K562 (cell line): ENCODE results near the gene CD4. TPM values are rescaled to one million over a fixed set of nuclear protein-coding genes. Genes with fewer than 3 reads are reported as not detected.

ENCODE experiments used
- ARHGAP35 ChIP-seq: fragments of 450-650 bp; IDR thresholded peaks from 2 replicates; pipeline ENCODE4 v1.6.1; 2018; ENCODE audit not compliant: partially characterized antibody
- BRCA1 ChIP-seq, 2 experiments: fragments of 450-650 bp in 1 of 2; sonication (generic) in 1 of 2; formaldehyde crosslinking in 1 of 2; IDR thresholded peaks; 2 replicates each; pipeline versions ENCODE4 v1.5.0 to v1.6.1; 2017 to 2020; ENCODE audit warnings: mild to moderate bottlenecking in 1 of 2, missing genetic modification reagents in 1 of 2
- CEBPG ChIP-seq, 3 experiments: fragments of 200-800 bp in 1 of 3; sonication (Bioruptor generic) in 1 of 3; sonication (generic) in 1 of 3; formaldehyde crosslinking in 1 of 3; IDR thresholded peaks in 2 of 3; conservative IDR thresholded peaks in 1 of 3; 2 replicates each; pipeline versions ENCODE4 v1.6.1 to v1.8.0; 2016 to 2022; ENCODE audit warnings: missing compliant biosample characterization in 2 of 3, missing genetic modification characterization in 2 of 3, mild to moderate bottlenecking in 1 of 3, missing genetic modification reagents in 1 of 3
- DNMT1 ChIP-seq: fragments of 450-650 bp; IDR thresholded peaks from 2 replicates; pipeline ENCODE4 v1.6.1; 2016; ENCODE audit warnings: antibody characterized with exemption, mild to moderate bottlenecking
- ELF1 ChIP-seq: fragments of 200-800 bp; sonication (Bioruptor generic); IDR thresholded peaks from 2 replicates; pipeline ENCODE4 v1.6.1; 2016; ENCODE audit warnings: missing genetic modification characterization, missing compliant biosample characterization
- ESRRA ChIP-seq: fragments of 450-650 bp; IDR thresholded peaks from 2 replicates; pipeline ENCODE4 v1.6.1; 2014; ENCODE audit warnings: low read depth, mild to moderate bottlenecking, moderate library complexity, borderline replicate concordance
- HCFC1 ChIP-seq: IDR thresholded peaks from 2 replicates; pipeline ENCODE4 v1.6.1; 2012; ENCODE audit warnings: low read depth, low read length, improper control_type of control experiment
- HNRNPH1 ChIP-seq: fragments of 200-400 bp; formaldehyde crosslinking; optimal IDR thresholded peaks from 2 replicates; pipeline ENCODE3; 2017; ENCODE audit warnings: low read depth, mild to moderate bottlenecking, low read length, moderate library complexity
- HSF4 ChIP-seq: fragments of 250-450 bp; sonication (Bioruptor Pico); IDR thresholded peaks from 2 replicates; pipeline ENCODE4 v2.1.2; 2022; ENCODE audit warnings: mild to moderate bottlenecking, moderate library complexity, borderline replicate concordance
- KLF13 ChIP-seq: fragments of 450-650 bp; IDR thresholded peaks from 2 replicates; pipeline ENCODE4 v1.6.1; 2016; ENCODE audit warnings: missing genetic modification characterization, low read depth, mild to moderate bottlenecking, missing compliant biosample characterization, moderate library complexity, borderline replicate concordance
- NRF1 ChIP-seq, 2 experiments: fragments of 450-650 bp; IDR thresholded peaks in 1 of 2; conservative IDR thresholded peaks in 1 of 2; 2 replicates each; pipeline ENCODE4 v1.6.1; 2014; ENCODE audit warnings: mild to moderate bottlenecking in 2 of 2
- POLR3G ChIP-seq: IDR thresholded peaks from 2 replicates; pipeline ENCODE4 v1.6.1; 2011; ENCODE audit not compliant: insufficient read length, insufficient replicate concordance; ENCODE audit errors: extremely low read depth
- SMC3 ChIP-seq: conservative IDR thresholded peaks from 2 replicates; pipeline ENCODE4 v1.6.1; 2011; ENCODE audit warnings: low read depth, low read length, improper control_type of control experiment; ENCODE audit not compliant: insufficient read depth
- SRF ChIP-seq, 2 experiments: fragments of 250-450, 450-650 bp in 1 of 2; sonication (Bioruptor Pico) in 1 of 2; sonication (generic) in 1 of 2; formaldehyde crosslinking; IDR thresholded peaks; 2 replicates each; pipeline versions ENCODE4 v1.5.0 to v1.5.1; 2020 to 2022; ENCODE audit warnings: mild to moderate bottlenecking in 1 of 2, missing genetic modification reagents in 1 of 2
- TAF15 ChIP-seq: fragments of 200-400 bp; formaldehyde crosslinking; IDR thresholded peaks from 2 replicates; pipeline ENCODE4 v1.6.1; 2017; ENCODE audit warnings: mild to moderate bottlenecking, low read depth, low read length, moderate library complexity
- ZBTB1 ChIP-seq: sonication (generic); formaldehyde crosslinking; IDR thresholded peaks from 2 replicates; pipeline ENCODE4 v1.8.1; 2023; ENCODE audit warnings: missing genetic modification reagents, low read depth, mild to moderate bottlenecking, borderline replicate concordance
- ZFP1 ChIP-seq: fragments of 450-650 bp; formaldehyde crosslinking; IDR thresholded peaks from 2 replicates; pipeline ENCODE4 v1.4.0; 2020; ENCODE audit warnings: mild to moderate bottlenecking, mixed read lengths
- ZNF444 ChIP-seq: fragments of 250-450 bp; sonication (Bioruptor Pico); IDR thresholded peaks from 2 replicates; pipeline ENCODE4 v1.4.0; 2020; ENCODE audit warnings: mild to moderate bottlenecking, moderate library complexity
- ZNF75A ChIP-seq: fragments of 450-650 bp; formaldehyde crosslinking; IDR thresholded peaks from 2 replicates; pipeline ENCODE4 v1.4.0; 2020; ENCODE audit warnings: mild to moderate bottlenecking
- ZNF764 ChIP-seq: fragments of 250-450 bp; sonication (Bioruptor Pico); IDR thresholded peaks from 2 replicates; pipeline ENCODE4 v1.4.0; 2020; ENCODE audit warnings: low read depth, mild to moderate bottlenecking, moderate library complexity
- polyA plus RNA-seq, 8 experiments: library from polyadenylated mRNA; depleted of rRNA in 4 of 8; stranded (reverse) in 5 of 8; unstranded in 3 of 8; fragments of >200 nt; fragmentation: Nextera tagmentation in 2 of 8; fragmentation: Illumina TruSeq in 1 of 8; extraction: Ambion mirVana in 2 of 8; extraction: Trizol in 1 of 8; gene quantifications; 2 replicates each; pipeline versions ENCODE4 v1.2.1 to v1.2.3, GENCODE V29; 2011 to 2014; ENCODE audit warnings: inconsistent platforms in 1 of 8, missing spikeins in 1 of 8
- total RNA-seq, 7 experiments: library from RNA; depleted of rRNA in 6 of 7; stranded (reverse); fragments of >200 nt in 6 of 7; fragmentation: Illumina TruSeq in 2 of 7; extraction: Trizol in 2 of 7; gene quantifications; 2 replicates each; pipeline versions ENCODE4 v1.2.1 to v1.2.3, GENCODE V29; 2011 to 2021; ENCODE audit warnings: low replicate concordance in 1 of 7
- TF ChIP-seq, protein P1 (sequence below): fragments of 250-450 bp; sonication (Bioruptor Pico); IDR thresholded peaks from 2 replicates; pipeline ENCODE4 v1.8.0; 2022; ENCODE audit warnings: moderate library complexity, mild to moderate bottlenecking, inconsistent platforms
- TF ChIP-seq, protein P2 (sequence below): fragments of 200-800 bp; sonication (Bioruptor generic); IDR thresholded peaks from 2 replicates; pipeline ENCODE4 v1.6.1; 2017; ENCODE audit warnings: missing genetic modification characterization, missing compliant biosample characterization
- TF ChIP-seq, protein P3 (sequence below): fragments of 250-450 bp; sonication (Bioruptor Pico); IDR thresholded peaks from 2 replicates; pipeline ENCODE4 v1.4.0; 2020

The CD4 gene
- total and polyA plus RNA-seq, 9 of the 15 experiments (the other 6 are each of a cell fraction or from before 2014, with no cell fraction given) = 0.06 to 0.27 (median 0.09) TPM; not detected in 5

DNA sequence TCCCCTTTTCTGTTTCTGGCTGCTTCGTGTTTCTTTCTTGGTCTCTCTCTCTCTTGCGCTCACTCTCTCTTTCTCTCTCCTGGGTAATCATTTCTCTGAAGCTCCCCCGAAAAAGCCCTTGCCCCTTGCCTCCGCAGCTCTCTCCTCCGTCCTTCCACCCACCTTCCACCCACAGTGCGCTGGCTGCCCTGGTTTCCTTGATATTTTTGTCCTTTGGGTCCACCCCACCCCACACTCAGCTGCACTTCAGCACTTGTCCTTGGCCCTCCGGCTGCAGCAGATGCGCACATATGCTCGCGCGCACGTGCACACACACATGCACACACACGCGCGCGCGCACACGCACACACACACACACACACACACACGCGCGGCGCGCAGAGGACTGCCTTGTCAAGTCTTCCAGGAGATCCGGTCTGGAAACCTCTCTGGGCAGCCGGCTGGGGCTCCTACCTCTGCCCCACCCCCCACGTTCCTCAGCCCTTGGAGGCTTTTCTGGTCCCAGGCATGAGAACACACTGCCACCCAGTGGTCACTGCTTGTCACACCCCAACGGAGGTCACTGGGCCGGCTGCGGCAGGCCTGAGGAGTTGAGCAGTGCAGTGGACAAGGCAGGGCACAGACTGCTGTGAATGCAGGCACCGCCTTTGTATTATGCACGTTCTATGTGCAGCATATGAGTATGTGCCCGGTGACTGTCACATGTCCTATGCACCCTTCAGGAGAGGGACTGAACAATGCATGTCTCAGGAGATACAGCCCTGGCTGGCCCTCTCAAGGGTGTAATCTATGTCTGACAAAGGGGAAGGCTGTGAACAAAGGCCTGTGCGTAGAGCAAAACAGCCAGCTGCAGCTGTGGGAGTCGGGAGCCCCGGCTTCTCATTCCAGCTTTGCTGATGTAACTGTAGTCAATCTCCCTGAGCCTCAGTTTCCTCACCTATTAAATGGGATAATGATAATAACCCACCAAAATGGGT is 10.5 kb upstream of the CD4 start (continued):
- 0 out of 2 replicates have a peak, but pooled peaks have one; percentile 67 for TF ChIP-seq KLF13
- TF ChIP-seq NRF1 (conservative IDR thresholded peaks at IDR 0.05 in 1 of 2, IDR thresholded peaks at IDR 0.05 in 1 of 2) = peak; percentile 80 to 84
- TF ChIP-seq BRCA1 (IDR thresholded peaks at IDR 0.05) = no peak
- no peak for TF ChIP-seq BRCA1 (CRISPR knock-in tag; IDR thresholded peaks at IDR 0.05)
- TF ChIP-seq ZNF444 = no peak
- no peak for TF ChIP-seq CEBPG (CRISPR knock-in tag; IDR thresholded peaks at IDR 0.05)
- no peak for TF ChIP-seq CEBPG (tag; conservative IDR thresholded peaks at IDR 0.05 in 1 of 2, IDR thresholded peaks at IDR 0.05 in 1 of 2)
- no peak for TF ChIP-seq ARHGAP35
- TF ChIP-seq ESRRA = no peak; the same call in 1 of the 2 replicates
- TF ChIP-seq DNMT1 = no peak
- TF ChIP-seq, protein P1, sequence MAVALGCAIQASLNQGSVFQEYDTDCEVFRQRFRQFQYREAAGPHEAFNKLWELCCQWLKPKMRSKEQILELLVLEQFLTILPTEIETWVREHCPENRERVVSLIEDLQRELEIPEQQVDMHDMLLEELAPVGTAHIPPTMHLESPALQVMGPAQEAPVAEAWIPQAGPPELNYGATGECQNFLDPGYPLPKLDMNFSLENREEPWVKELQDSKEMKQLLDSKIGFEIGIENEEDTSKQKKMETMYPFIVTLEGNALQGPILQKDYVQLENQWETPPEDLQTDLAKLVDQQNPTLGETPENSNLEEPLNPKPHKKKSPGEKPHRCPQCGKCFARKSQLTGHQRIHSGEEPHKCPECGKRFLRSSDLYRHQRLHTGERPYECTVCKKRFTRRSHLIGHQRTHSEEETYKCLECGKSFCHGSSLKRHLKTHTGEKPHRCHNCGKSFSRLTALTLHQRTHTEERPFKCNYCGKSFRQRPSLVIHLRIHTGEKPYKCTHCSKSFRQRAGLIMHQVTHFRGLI = no peak
- 0 out of 2 replicates have a peak, but pooled peaks have one; percentile 28 for TF ChIP-seq HCFC1
- no peak for TF ChIP-seq ZFP1 (CRISPR knock-in tag)
- no peak for TF ChIP-seq POLR3G
- no peak for TF ChIP-seq ZNF764 (CRISPR knock-in tag)
- no peak for TF ChIP-seq ELF1
- TF ChIP-seq, protein P2, sequence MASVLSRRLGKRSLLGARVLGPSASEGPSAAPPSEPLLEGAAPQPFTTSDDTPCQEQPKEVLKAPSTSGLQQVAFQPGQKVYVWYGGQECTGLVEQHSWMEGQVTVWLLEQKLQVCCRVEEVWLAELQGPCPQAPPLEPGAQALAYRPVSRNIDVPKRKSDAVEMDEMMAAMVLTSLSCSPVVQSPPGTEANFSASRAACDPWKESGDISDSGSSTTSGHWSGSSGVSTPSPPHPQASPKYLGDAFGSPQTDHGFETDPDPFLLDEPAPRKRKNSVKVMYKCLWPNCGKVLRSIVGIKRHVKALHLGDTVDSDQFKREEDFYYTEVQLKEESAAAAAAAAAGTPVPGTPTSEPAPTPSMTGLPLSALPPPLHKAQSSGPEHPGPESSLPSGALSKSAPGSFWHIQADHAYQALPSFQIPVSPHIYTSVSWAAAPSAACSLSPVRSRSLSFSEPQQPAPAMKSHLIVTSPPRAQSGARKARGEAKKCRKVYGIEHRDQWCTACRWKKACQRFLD (CRISPR knock-in tag) = no peak
- TF ChIP-seq SRF (CRISPR knock-in tag; IDR thresholded peaks at IDR 0.05) = no peak
- no peak for TF ChIP-seq ZNF75A (CRISPR knock-in tag)
- TF ChIP-seq ZBTB1 (CRISPR knock-in tag) = no peak
- TF ChIP-seq HSF4 = no peak
- no peak for TF ChIP-seq TAF15
- TF ChIP-seq, protein P3, sequence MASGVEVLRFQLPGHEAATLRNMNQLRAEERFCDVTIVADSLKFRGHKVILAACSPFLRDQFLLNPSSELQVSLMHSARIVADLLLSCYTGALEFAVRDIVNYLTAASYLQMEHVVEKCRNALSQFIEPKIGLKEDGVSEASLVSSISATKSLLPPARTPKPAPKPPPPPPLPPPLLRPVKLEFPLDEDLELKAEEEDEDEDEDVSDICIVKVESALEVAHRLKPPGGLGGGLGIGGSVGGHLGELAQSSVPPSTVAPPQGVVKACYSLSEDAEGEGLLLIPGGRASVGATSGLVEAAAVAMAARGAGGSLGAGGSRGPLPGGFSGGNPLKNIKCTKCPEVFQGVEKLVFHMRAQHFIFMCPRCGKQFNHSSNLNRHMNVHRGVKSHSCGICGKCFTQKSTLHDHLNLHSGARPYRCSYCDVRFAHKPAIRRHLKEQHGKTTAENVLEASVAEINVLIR (CRISPR knock-in tag) = no peak
- TF ChIP-seq SMC3 = peak; percentile 90
- no peak for TF ChIP-seq HNRNPH1
